AG09319 (cell line): ENCODE measurements around the gene L3MBTL4.

Experiments used
- DNase-seq: peaks from one replicate; pipeline ENCODE4 v3.0.0-alpha.2; 2010; ENCODE audit warnings: low read depth; ENCODE audit errors: extremely low read depth
- TF ChIP-seq, protein P1 (sequence below): IDR thresholded peaks from 2 replicates; pipeline ENCODE4 v1.5.1; 2011; ENCODE audit warnings: low read depth, mild to moderate bottlenecking, inconsistent platforms, low read length, moderate library complexity

Gene L3MBTL4

DNA sequence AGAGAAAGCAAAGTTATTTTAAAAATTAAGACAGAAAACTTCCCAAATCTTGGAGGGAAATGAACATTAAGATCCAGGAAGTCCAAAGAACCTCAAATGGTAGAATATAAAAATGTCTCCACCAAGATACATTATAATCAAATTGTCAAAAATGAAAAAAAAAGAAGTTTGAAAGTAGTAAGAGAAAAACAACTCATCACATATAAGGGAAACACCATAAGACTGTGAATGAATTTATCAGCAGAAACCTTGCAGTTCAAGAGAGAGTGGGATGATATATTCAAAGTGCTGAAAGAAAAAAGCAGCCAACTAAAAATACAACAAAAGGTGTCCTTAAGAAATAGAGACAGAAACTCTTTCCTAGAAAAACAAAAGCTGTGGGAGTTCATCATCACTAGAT, 73.0 kb downstream of the L3MBTL4 start:
- no peak for DNase-seq

GRCh38 chr18:6341303-6341702, 73.4 kb downstream of the L3MBTL4 start:
- TF ChIP-seq, protein P1, sequence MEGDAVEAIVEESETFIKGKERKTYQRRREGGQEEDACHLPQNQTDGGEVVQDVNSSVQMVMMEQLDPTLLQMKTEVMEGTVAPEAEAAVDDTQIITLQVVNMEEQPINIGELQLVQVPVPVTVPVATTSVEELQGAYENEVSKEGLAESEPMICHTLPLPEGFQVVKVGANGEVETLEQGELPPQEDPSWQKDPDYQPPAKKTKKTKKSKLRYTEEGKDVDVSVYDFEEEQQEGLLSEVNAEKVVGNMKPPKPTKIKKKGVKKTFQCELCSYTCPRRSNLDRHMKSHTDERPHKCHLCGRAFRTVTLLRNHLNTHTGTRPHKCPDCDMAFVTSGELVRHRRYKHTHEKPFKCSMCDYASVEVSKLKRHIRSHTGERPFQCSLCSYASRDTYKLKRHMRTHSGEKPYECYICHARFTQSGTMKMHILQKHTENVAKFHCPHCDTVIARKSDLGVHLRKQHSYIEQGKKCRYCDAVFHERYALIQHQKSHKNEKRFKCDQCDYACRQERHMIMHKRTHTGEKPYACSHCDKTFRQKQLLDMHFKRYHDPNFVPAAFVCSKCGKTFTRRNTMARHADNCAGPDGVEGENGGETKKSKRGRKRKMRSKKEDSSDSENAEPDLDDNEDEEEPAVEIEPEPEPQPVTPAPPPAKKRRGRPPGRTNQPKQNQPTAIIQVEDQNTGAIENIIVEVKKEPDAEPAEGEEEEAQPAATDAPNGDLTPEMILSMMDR, result no peak
- no peak for DNase-seq

More for the DNA sequence above, 73.0 kb downstream of the L3MBTL4 start:
- TF ChIP-seq, protein P1, result no peak

- TF ChIP-seq, protein P1, result no peak
Measured at GRCh38 chr18:6340121-6340520, 74.6 kb downstream of the L3MBTL4 start.

GRCh38 chr18:6336239-6336638, 78.5 kb downstream of the L3MBTL4 start:
- TF ChIP-seq, protein P1, result no peak
- no peak for DNase-seq

More at GRCh38 chr18:6340121-6340520, 74.6 kb downstream of the L3MBTL4 start:
- no peak for DNase-seq

GRCh38 chr18:6333981-6334380, 80.7 kb downstream of the L3MBTL4 start:
- TF ChIP-seq, protein P1, result no peak
- no peak for DNase-seq

- no peak for DNase-seq
- TF ChIP-seq, protein P1, result no peak
Measured at GRCh38 chr18:6331872-6332271, 82.8 kb downstream of the L3MBTL4 start.

DNA sequence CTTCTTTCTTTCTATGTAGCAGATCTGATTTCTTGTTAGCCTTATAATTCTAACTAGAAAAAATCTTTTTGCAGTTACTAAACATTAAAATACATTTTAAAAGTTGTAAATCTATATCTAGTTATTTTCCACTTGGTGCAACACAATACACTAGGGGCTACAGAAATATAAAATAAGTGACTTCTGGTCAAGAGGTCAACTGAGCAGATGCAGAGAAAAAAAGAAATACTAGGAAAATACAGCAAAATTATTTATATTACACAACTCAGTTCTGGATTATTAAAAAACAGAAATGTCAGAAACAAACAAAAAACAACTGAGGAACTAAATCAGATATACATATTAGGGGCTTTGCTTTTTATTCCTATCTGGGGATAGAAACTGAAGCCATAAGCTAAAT, 83.9 kb downstream of the L3MBTL4 start:
- DNase-seq, result no peak
- TF ChIP-seq, protein P1, result no peak
